Effector memory CD4-positive, alpha-beta T cell (primary cell): Measurements from ENCODE around the gene GNG11.
"Not testable (repeated sequence)": the region's sequence is repeated elsewhere in the genome, so short reads cannot be mapped to it uniquely, and the experiment has no call there.

ENCODE experiments used
- DNase-seq, 3 donors: peaks; one replicate each; pipeline ENCODE4 v3.0.0-alpha.2; 2020
- H3K27ac ChIP-seq: 2 replicates; pipeline ENCODE4 v1.7.0; 2013; ENCODE audit warnings: mild to moderate bottlenecking, low read length, moderate library complexity; ENCODE audit not compliant: insufficient read depth, poor library complexity, severe bottlenecking
- H3K27me3 ChIP-seq: replicated peaks from 2 replicates; pipeline ENCODE4 v1.7.0; 2013; ENCODE audit warnings: mild to moderate bottlenecking, low read length; ENCODE audit not compliant: insufficient read depth, control insufficient read depth, poor library complexity, severe bottlenecking
- H3K36me3 ChIP-seq: 2 replicates; pipeline ENCODE4 v1.7.0; 2013; ENCODE audit warnings: mild to moderate bottlenecking, low read length, moderate library complexity; ENCODE audit not compliant: control insufficient read depth, insufficient read depth
- H3K4me1 ChIP-seq: 2 replicates; pipeline ENCODE4 v1.7.0; 2013; ENCODE audit warnings: low read length, mild to moderate bottlenecking; ENCODE audit not compliant: control insufficient read depth, insufficient read depth, poor library complexity, severe bottlenecking
- H3K4me3 ChIP-seq: 2 replicates; pipeline ENCODE4 v1.7.0; 2013; ENCODE audit warnings: low read length, low read depth, mild to moderate bottlenecking; ENCODE audit not compliant: insufficient read depth, poor library complexity, severe bottlenecking
- H3K9me3 ChIP-seq: 2 replicates; pipeline ENCODE4 v1.7.0; 2013; ENCODE audit warnings: mild to moderate bottlenecking, low read length, moderate library complexity; ENCODE audit not compliant: control insufficient read depth

Gene GNG11

GRCh38 chr7:93911242-93911641 lies 10.3 kb upstream of the GNG11 start:
- not testable (repeated sequence) for H3K4me3 ChIP-seq, H3K27me3 ChIP-seq, H3K4me1 ChIP-seq, H3K9me3 ChIP-seq, H3K27ac ChIP-seq, H3K36me3 ChIP-seq, DNase-seq

GRCh38 chr7:93911661-93912060 lies 9.9 kb upstream of the GNG11 start:
- not testable (repeated sequence) for H3K36me3 ChIP-seq, H3K27me3 ChIP-seq, DNase-seq, H3K4me1 ChIP-seq, H3K4me3 ChIP-seq, H3K27ac ChIP-seq, H3K9me3 ChIP-seq

GRCh38 chr7:93913197-93913596 lies 8.3 kb upstream of the GNG11 start:
- Histone ChIP-seq H3K9me3 (no peaks in the 10 kb centered on the region), H3K4me3 (no peak overlapping the region), H3K4me1 (no peaks in the 10 kb centered on the region), H3K27ac (no peak overlapping the region), H3K36me3 (no peaks in the 10 kb centered on the region), H3K27me3 (no peaks in the 10 kb centered on the region)
- no peak for DNase-seq

GRCh38 chr7:93914581-93915066 lies 6.9 kb upstream of the GNG11 start:
- DNase-seq, result no peak
- H3K4me3 ChIP-seq, result no peak overlapping the region

GRCh38 chr7:93915206-93915842 lies 6.2 kb upstream of the GNG11 start:
- not testable (repeated sequence) for H3K27me3 ChIP-seq, H3K9me3 ChIP-seq, H3K27ac ChIP-seq, H3K36me3 ChIP-seq, DNase-seq, H3K4me1 ChIP-seq, H3K4me3 ChIP-seq

More at GRCh38 chr7:93914581-93915066, 6.9 kb upstream of the GNG11 start:
- Histone ChIP-seq H3K9me3 (no peaks in the 10 kb centered on the region), H3K4me1 (no peaks in the 10 kb centered on the region), H3K27ac (no peak overlapping the region), H3K27me3 (no peaks in the 10 kb centered on the region), H3K36me3 (no peaks in the 10 kb centered on the region)

- H3K9me3 ChIP-seq, H3K36me3 ChIP-seq, H3K27me3 ChIP-seq, H3K4me1 ChIP-seq, H3K27ac ChIP-seq, DNase-seq, H3K4me3 ChIP-seq: not testable (repeated sequence)
These were observed 5.6 kb upstream of the GNG11 start for GRCh38 chr7:93915888-93916287.

- H3K4me1 ChIP-seq, H3K36me3 ChIP-seq, DNase-seq, H3K27ac ChIP-seq, H3K27me3 ChIP-seq, H3K4me3 ChIP-seq, H3K9me3 ChIP-seq: not testable (repeated sequence)
These were observed 5.2 kb upstream of the GNG11 start for GRCh38 chr7:93916315-93916714.

GRCh38 chr7:93920496-93921182 lies 896 bp upstream of the GNG11 start:
- Histone ChIP-seq H3K27ac (no peak overlapping the region), H3K9me3 (no peaks in the 10 kb centered on the region), H3K4me3 (no peak overlapping the region), H3K36me3 (no peaks in the 10 kb centered on the region), H3K4me1 (no peaks in the 10 kb centered on the region), H3K27me3 (peaks cover 11% of the 10 kb centered on the region)
- DNase-seq, result no peak

- DNase-seq, result no peak
- Histone ChIP-seq H3K9me3 (no peaks in the 10 kb centered on the region), H3K4me3 (no peak overlapping the region), H3K36me3 (no peaks in the 10 kb centered on the region), H3K4me1 (no peaks in the 10 kb centered on the region), H3K27me3 (peaks cover 11% of the 10 kb centered on the region), H3K27ac (no peak overlapping the region)
These were observed 349 bp upstream of the GNG11 start for GRCh38 chr7:93921186-93921585.

GRCh38 chr7:93923296-93923695 lies 1.8 kb downstream of the GNG11 start:
- Histone ChIP-seq H3K27ac (no peak overlapping the region), H3K36me3 (no peaks in the 10 kb centered on the region), H3K27me3 (peaks cover 11% of the 10 kb centered on the region), H3K4me3 (no peak overlapping the region), H3K4me1 (no peaks in the 10 kb centered on the region), H3K9me3 (no peaks in the 10 kb centered on the region)
- DNase-seq, result no peak
